AG04450 (cell line): Measurements from ENCODE around the gene SIX2. TPM values are rescaled to one million over a fixed set of nuclear protein-coding genes. Genes with fewer than 3 reads are reported as not detected.

Experiments
- CTCF ChIA-PET: fragments of 300-600, 350-600 bp; formaldehyde crosslinking; extraction: SDS; loops from one replicate; lab custom pipeline; 2022; ENCODE audit warnings: antibody characterized with exemption, inconsistent platforms; lab: Charles Lee
- POLR2A ChIA-PET: fragments of 350-600 bp; formaldehyde crosslinking; extraction: SDS; loops from one replicate; lab custom pipeline; 2021; ENCODE audit warnings: antibody characterized with exemption, inconsistent platforms; lab: Yijun Ruan, JAX
- DNase-seq: peaks from one replicate; pipeline ENCODE4 v3.0.0-alpha.2; 2011; ENCODE audit warnings: low read depth, low spot score
- H3K27ac ChIP-seq: one replicate; pipeline ENCODE4 v1.5.1; 2012; ENCODE audit warnings: low read depth, low read length, control low read depth
- H3K27me3 ChIP-seq: one replicate; pipeline ENCODE4 v1.6.0; 2012; ENCODE audit warnings: low read length; ENCODE audit not compliant: control insufficient read depth, insufficient read depth
- H3K4me3 ChIP-seq: 2 replicates; pipeline ENCODE4 v1.5.1; 2011; ENCODE audit warnings: mild to moderate bottlenecking, low read depth, low read length, control low read depth
- H3K9me3 ChIP-seq: 2 replicates; pipeline ENCODE4 v1.5.1; 2012; ENCODE audit warnings: low read length; ENCODE audit not compliant: control insufficient read depth, insufficient read depth
- CTCF ChIP-seq: IDR thresholded peaks from 2 replicates; pipeline ENCODE4 v1.5.1; 2011; ENCODE audit warnings: low read depth, low read length, control low read depth, inconsistent platforms
- polyA plus RNA-seq: library from polyadenylated mRNA; depleted of rRNA; stranded (reverse); fragments of >200 nt; gene quantifications from 2 replicates; pipeline ENCODE4 v1.2.3, GENCODE V29; 2011

Gene SIX2
- polyA plus RNA-seq, 1 experiment, result not detected

- H3K27me3 ChIP-seq, result peaks cover 29% of the 10 kb centered on the region
- ChIA-PET CTCF (no interaction called here), POLR2A (no interaction called here)
- H3K27ac ChIP-seq, result no peak overlapping the region
- no peak overlapping the region for H3K4me3 ChIP-seq
- DNase-seq, result no peak
- no peak for TF ChIP-seq CTCF
- no peaks in the 10 kb centered on the region for H3K9me3 ChIP-seq
Observed at GRCh38 chr2:45049569-45050336, 40.5 kb upstream of the SIX2 start.

GRCh38 chr2:45047301-45047700 is 38.0 kb upstream of the SIX2 start:
- DNase-seq, result no peak
- ChIA-PET POLR2A (no interaction called here), CTCF (no interaction called here)
- no peak overlapping the region for H3K4me3 ChIP-seq
- no peaks in the 10 kb centered on the region for H3K9me3 ChIP-seq
- no peak overlapping the region for H3K27ac ChIP-seq
- H3K27me3 ChIP-seq, result peaks cover 45% of the 10 kb centered on the region
- no peak for TF ChIP-seq CTCF

- Histone ChIP-seq H3K4me3 (no peak overlapping the region), H3K9me3 (no peaks in the 10 kb centered on the region), H3K27ac (no peak overlapping the region), H3K27me3 (peaks cover 50% of the 10 kb centered on the region)
- CTCF ChIA-PET, result no interaction called here
- no peak for DNase-seq
- no peak for TF ChIP-seq CTCF
- POLR2A ChIA-PET, result no interaction called here
Observed at GRCh38 chr2:45046786-45047185, 37.5 kb upstream of the SIX2 start.

- no peak for TF ChIP-seq CTCF
- Histone ChIP-seq H3K4me3 (no peak overlapping the region), H3K27ac (no peak overlapping the region), H3K27me3 (peaks cover 52% of the 10 kb centered on the region), H3K9me3 (no peaks in the 10 kb centered on the region)
- ChIA-PET CTCF (no interaction called here), POLR2A (no interaction called here)
- DNase-seq, result no peak
Observed at GRCh38 chr2:45045706-45046105, 36.5 kb upstream of the SIX2 start.

GRCh38 chr2:45044916-45045315 is 35.7 kb upstream of the SIX2 start:
- no peak for TF ChIP-seq CTCF
- CTCF ChIA-PET, result no interaction called here
- POLR2A ChIA-PET, result no interaction called here

More at GRCh38 chr2:45044916-45045315, 35.7 kb upstream of the SIX2 start:
- no peak overlapping the region for H3K4me3 ChIP-seq
- DNase-seq, result no peak
- no peaks in the 10 kb centered on the region for H3K9me3 ChIP-seq
- H3K27ac ChIP-seq, result no peak overlapping the region
- H3K27me3 ChIP-seq, result peaks cover 47% of the 10 kb centered on the region
